Esophagus squamous epithelium (tissue), 5 donors: ENCODE data around the gene AZIN2. TPM values are rescaled to one million over a fixed set of nuclear protein-coding genes. Genes with fewer than 3 reads are reported as not detected.

Experiments used
- DNase-seq: peaks from one replicate; lab custom pipeline; 2025; lab: John Stamatoyannopoulos, UW
- H3K27ac ChIP-seq, 4 donors: fragments of 200-600 bp; sonication (generic); one replicate each; pipeline ENCODE4 v1.5.1; 2016 to 2019; ENCODE audit warnings: mild to moderate bottlenecking in 1 of 4
- H3K27me3 ChIP-seq, 4 donors: fragments of 200-600 bp; sonication (generic); 1 replicate in 3 of 4; 2 replicates in 1 of 4; pipeline versions ENCODE4 v1.5.1 to v1.6.0; 2017 to 2021; ENCODE audit warnings: antibody characterized with exemption in 1 of 4
- H3K36me3 ChIP-seq, 3 donors: fragments of 200-600 bp; sonication (generic); one replicate each; pipeline ENCODE4 v1.5.1; 2016 to 2019
- H3K4me1 ChIP-seq, 3 donors: fragments of 200-600 bp; sonication (generic); one replicate each; pipeline ENCODE4 v1.5.1; 2017 to 2019
- H3K4me3 ChIP-seq, 4 donors: fragments of 200-600 bp; sonication (generic); 1 replicate in 3 of 4; 2 replicates in 1 of 4; pipeline ENCODE4 v1.5.1; 2016 to 2019; ENCODE audit warnings: mild to moderate bottlenecking in 2 of 4, moderate library complexity in 1 of 4
- H3K9me3 ChIP-seq, 3 donors: fragments of 200-600 bp; sonication (generic); one replicate each; pipeline ENCODE4 v1.5.1; 2016 to 2019
- CTCF ChIP-seq, 6 experiments: fragments of 450-650 bp in 4 of 6; fragments of 200-600 bp in 2 of 6; sonication (generic) in 2 of 6; IDR thresholded peaks; one replicate each; pipeline ENCODE4 v1.5.1; 2016 to 2019; ENCODE audit warnings: antibody characterized with exemption in 6 of 6, mild to moderate bottlenecking in 4 of 6, moderate library complexity in 4 of 6
- POLR2A ChIP-seq, 4 donors: fragments of 450-650 bp; IDR thresholded peaks; one replicate each; pipeline ENCODE4 v1.6.1; 2017; ENCODE audit warnings: antibody characterized with exemption in 4 of 4, mild to moderate bottlenecking in 4 of 4, moderate library complexity in 3 of 4
- WGBS, 2 donors: methylation state at CpG; one replicate each; pipeline ENCODE4 v1.1.5; 2018; 5-methylcytosine and 5-hydroxymethylcytosine counted together
- intact Hi-C: fragments of 100-400 bp; cut with DNase I; formaldehyde crosslinking; loops from one replicate; pipeline ENCODE4 v1.15.0; 2022
- total RNA-seq, 4 donors: library from RNA; depleted of rRNA; stranded (reverse); fragments of >200 nt; gene quantifications; one replicate each; pipeline ENCODE4 v1.1.0, GENCODE V29; 2016
- donor health status: DM: yes; HTN: yes; CAD: no.

The AZIN2 gene
- total RNA-seq, 4 donors from 2014 or later = 0.27 to 1.5 (median 0.61) TPM

- H3K4me3 ChIP-seq = no peak overlapping the region
- H3K27me3 ChIP-seq = no peaks in the 10 kb centered on the region
- intact Hi-C loops = loop anchor here (10.0 kb wide), 1 partner anchor 512 kb away; no protein-coding TSS in a partner anchor
- peaks cover 0 to 15% (median 0%) of the 10 kb centered on the region in 3 donors for H3K4me1 ChIP-seq
- no peaks in the 10 kb centered on the region for H3K9me3 ChIP-seq
- DNase-seq = no peak
- no peaks in the 10 kb centered on the region for H3K36me3 ChIP-seq
- TF ChIP-seq POLR2A (IDR thresholded peaks at IDR 0.05) (no peak), CTCF (IDR thresholded peaks at IDR 0.05) (no peak)
- 83 to 84% methylated on average over 10 of the region's 10 CpGs for WGBS, 2 donors
- no peak overlapping the region for H3K27ac ChIP-seq
These were observed 11.5 kb downstream of the AZIN2 start for GRCh38 chr1:33092438-33092837.

- DNase-seq = no peak
- Histone ChIP-seq H3K36me3 (no peaks in the 10 kb centered on the region), H3K27me3 (no peaks in the 10 kb centered on the region), H3K4me3 (no peak overlapping the region), H3K27ac (no peak overlapping the region), H3K9me3 (no peaks in the 10 kb centered on the region), H3K4me1 (peaks cover 0 to 15% (median 0%) of the 10 kb centered on the region in 3 donors)
- 90 to 97% methylated on average over 2 to 4 of the region's 5 CpGs for WGBS, 2 donors
- intact Hi-C loops = loop anchor here (10.0 kb wide), 1 partner anchor 512 kb away; no protein-coding TSS in a partner anchor
- TF ChIP-seq POLR2A (IDR thresholded peaks at IDR 0.05) (no peak), CTCF (IDR thresholded peaks at IDR 0.05) (no peak)
These were observed 12.1 kb downstream of the AZIN2 start for GRCh38 chr1:33093004-33093403.

- no peaks in the 10 kb centered on the region for H3K36me3 ChIP-seq
- WGBS, 2 donors = 85 to 87% methylated on average over 3 to 8 of the region's 11 CpGs
- no peak overlapping the region for H3K27ac ChIP-seq
- H3K4me3 ChIP-seq = no peak overlapping the region
- intact Hi-C loops = loop anchor here (10.0 kb wide), 1 partner anchor 510 kb away; no protein-coding TSS in a partner anchor
- H3K27me3 ChIP-seq = no peaks in the 10 kb centered on the region
- TF ChIP-seq POLR2A (IDR thresholded peaks at IDR 0.05) (no peak), CTCF (IDR thresholded peaks at IDR 0.05) (no peak)
- DNase-seq = no peak
- no peaks in the 10 kb centered on the region for H3K9me3 ChIP-seq
- H3K4me1 ChIP-seq = peaks cover 0 to 7% (median 0%) of the 10 kb centered on the region in 3 donors
These were observed 13.5 kb downstream of the AZIN2 start for GRCh38 chr1:33094486-33094885.

GRCh38 chr1:33094971-33095604 is 14.1 kb downstream of the AZIN2 start:
- no peak for DNase-seq
- TF ChIP-seq POLR2A (IDR thresholded peaks at IDR 0.05) = no peak
- TF ChIP-seq CTCF (IDR thresholded peaks at IDR 0.05) = peak; percentile 80 to 99 (median 94)
- intact Hi-C loops = loop anchor here (10.0 kb wide), 1 partner anchor 510 kb away; no protein-coding TSS in a partner anchor
- Histone ChIP-seq H3K27ac (no peak overlapping the region), H3K27me3 (no peaks in the 10 kb centered on the region), H3K36me3 (no peaks in the 10 kb centered on the region), H3K4me1 (peaks cover 0 to 12% (median 0%) of the 10 kb centered on the region in 3 donors), H3K4me3 (no peak overlapping the region), H3K9me3 (no peaks in the 10 kb centered on the region)
- WGBS, 2 donors = 16 to 20% methylated on average over 10 of the region's 10 CpGs

- no peaks in the 10 kb centered on the region for H3K36me3 ChIP-seq
- H3K4me1 ChIP-seq = peaks cover 0 to 15% (median 0%) of the 10 kb centered on the region in 3 donors
- H3K9me3 ChIP-seq = no peaks in the 10 kb centered on the region
- intact Hi-C loops = loop anchor here (10.0 kb wide), 1 partner anchor 508 kb away; no protein-coding TSS in a partner anchor
- no peaks in the 10 kb centered on the region for H3K27me3 ChIP-seq
- no peak overlapping the region for H3K27ac ChIP-seq
- TF ChIP-seq CTCF (IDR thresholded peaks at IDR 0.05) (no peak), POLR2A (IDR thresholded peaks at IDR 0.05) (no peak)
- no peak for DNase-seq
- WGBS, 2 donors = 80 to 83% methylated on average over 6 to 7 of the region's 7 CpGs
- H3K4me3 ChIP-seq = no peak overlapping the region
These were observed 15.5 kb downstream of the AZIN2 start for GRCh38 chr1:33096363-33097005.
